Peyer's patch (tissue), 4 donors: Measurements from ENCODE around the gene MAN1C1.

Experiments
- POLR2A ChIP-seq, 2 donors: fragments of 450-650 bp; IDR thresholded peaks; one replicate each; pipeline ENCODE4 v1.5.1; 2017; ENCODE audit warnings: antibody characterized with exemption in 2 of 2, mild to moderate bottlenecking in 2 of 2, moderate library complexity in 2 of 2
- TF ChIP-seq, protein P1 (sequence below), 6 experiments: fragments of 450-650 bp in 4 of 6; fragments of 200-600 bp in 2 of 6; sonication (generic) in 1 of 6; IDR thresholded peaks; one replicate each; pipeline ENCODE4 v1.5.1; 2017 to 2019; ENCODE audit warnings: antibody characterized with exemption in 6 of 6, mild to moderate bottlenecking in 3 of 6, moderate library complexity in 1 of 6

DNA sequence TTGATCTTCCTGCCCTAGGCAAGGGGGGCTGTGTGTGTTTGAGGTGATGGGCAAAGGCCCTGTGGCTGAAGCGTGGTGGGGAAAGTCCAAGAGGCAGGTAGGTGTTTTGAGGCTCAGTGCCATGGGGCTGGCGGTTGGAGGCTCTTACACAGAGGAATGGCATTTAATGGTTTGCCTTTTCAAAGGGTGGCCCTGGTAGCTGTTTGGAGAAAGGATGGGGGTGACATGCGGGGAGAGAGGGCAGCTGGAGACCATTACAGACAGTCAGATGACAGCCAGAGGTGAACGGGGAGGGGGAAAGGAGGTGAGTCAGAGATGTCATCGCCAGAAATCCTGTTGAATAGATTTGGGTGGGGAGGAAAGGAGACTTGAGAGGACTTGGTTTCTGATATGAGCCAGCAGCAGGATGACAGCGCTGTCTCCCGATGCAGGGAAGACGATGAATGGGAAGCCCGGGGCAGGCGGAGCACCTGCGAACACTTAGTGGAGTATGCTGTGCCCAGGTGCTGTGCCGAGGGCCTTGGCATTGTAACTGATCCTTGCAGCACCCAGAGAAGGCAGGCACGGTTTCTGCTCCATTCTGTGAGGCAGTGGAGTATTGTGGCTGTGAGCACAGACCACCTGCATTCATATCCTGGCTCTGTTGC, 56.3 kb downstream of the MAN1C1 start:
- TF ChIP-seq POLR2A (IDR thresholded peaks at IDR 0.05), result no peak
- TF ChIP-seq, protein P1, sequence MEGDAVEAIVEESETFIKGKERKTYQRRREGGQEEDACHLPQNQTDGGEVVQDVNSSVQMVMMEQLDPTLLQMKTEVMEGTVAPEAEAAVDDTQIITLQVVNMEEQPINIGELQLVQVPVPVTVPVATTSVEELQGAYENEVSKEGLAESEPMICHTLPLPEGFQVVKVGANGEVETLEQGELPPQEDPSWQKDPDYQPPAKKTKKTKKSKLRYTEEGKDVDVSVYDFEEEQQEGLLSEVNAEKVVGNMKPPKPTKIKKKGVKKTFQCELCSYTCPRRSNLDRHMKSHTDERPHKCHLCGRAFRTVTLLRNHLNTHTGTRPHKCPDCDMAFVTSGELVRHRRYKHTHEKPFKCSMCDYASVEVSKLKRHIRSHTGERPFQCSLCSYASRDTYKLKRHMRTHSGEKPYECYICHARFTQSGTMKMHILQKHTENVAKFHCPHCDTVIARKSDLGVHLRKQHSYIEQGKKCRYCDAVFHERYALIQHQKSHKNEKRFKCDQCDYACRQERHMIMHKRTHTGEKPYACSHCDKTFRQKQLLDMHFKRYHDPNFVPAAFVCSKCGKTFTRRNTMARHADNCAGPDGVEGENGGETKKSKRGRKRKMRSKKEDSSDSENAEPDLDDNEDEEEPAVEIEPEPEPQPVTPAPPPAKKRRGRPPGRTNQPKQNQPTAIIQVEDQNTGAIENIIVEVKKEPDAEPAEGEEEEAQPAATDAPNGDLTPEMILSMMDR (IDR thresholded peaks at IDR 0.05), result no peak
